Natural killer cell (primary cell): ENCODE measurements around the gene ATP5PD. TPM values are rescaled to one million over a fixed set of nuclear protein-coding genes. Genes with fewer than 3 reads are reported as not detected.

ENCODE experiments used
- ATAC-seq, 3 donors: fragments of 150-1000 bp in 2 of 3; fragments of 200-7000 bp in 1 of 3; cut with Tn5 transposase; 1 replicate in 1 of 3; 2 replicates in 2 of 3; pipeline ENCODE4 v1.10.0; 2021; ENCODE audit warnings: mild to moderate bottlenecking in 2 of 3, moderate library complexity in 2 of 3
- DNase-seq, 2 donors: peaks; one replicate each; pipeline versions ENCODE4 v3.0.0 to v3.0.0-alpha.2; 2013 to 2021; ENCODE audit warnings: mixed read lengths in 1 of 2
- H3K27ac ChIP-seq: one replicate; pipeline ENCODE4 v1.5.1; 2013; ENCODE audit warnings: mild to moderate bottlenecking, low read length
- H3K27me3 ChIP-seq: one replicate; pipeline ENCODE4 v1.6.1; 2013; ENCODE audit warnings: low read length; ENCODE audit not compliant: control insufficient read depth, insufficient read depth
- H3K36me3 ChIP-seq: one replicate; pipeline ENCODE4 v1.6.1; 2013; ENCODE audit warnings: low read length; ENCODE audit not compliant: control insufficient read depth, insufficient read depth
- H3K4me1 ChIP-seq: one replicate; pipeline ENCODE4 v1.6.1; 2013; ENCODE audit warnings: low read length; ENCODE audit not compliant: control insufficient read depth, insufficient read depth
- H3K4me3 ChIP-seq: one replicate; pipeline ENCODE4 v1.5.1; 2013; ENCODE audit warnings: low read length
- H3K9me3 ChIP-seq: one replicate; pipeline ENCODE4 v1.6.1; 2013; ENCODE audit warnings: low read length; ENCODE audit not compliant: control insufficient read depth, insufficient read depth
- H3K27ac Mint-ChIP-seq, 2 donors: one replicate each; pipeline ENCODE4 v1.8.0; 2022; ENCODE audit warnings: mild to moderate bottlenecking in 2 of 2, mixed read lengths in 2 of 2, moderate library complexity in 1 of 2
- H3K27me3 Mint-ChIP-seq, 2 donors: one replicate each; pipeline ENCODE4 v1.8.0; 2022; ENCODE audit warnings: low read depth in 2 of 2, mixed read lengths in 2 of 2
- H3K36me3 Mint-ChIP-seq: one replicate; pipeline ENCODE4 v1.8.0; 2022; ENCODE audit warnings: mixed read lengths
- H3K4me1 Mint-ChIP-seq, 2 donors: one replicate each; pipeline ENCODE4 v1.8.0; 2022; ENCODE audit warnings: mixed read lengths in 2 of 2
- H3K4me3 Mint-ChIP-seq: one replicate; pipeline ENCODE4 v1.8.0; 2022; ENCODE audit warnings: mild to moderate bottlenecking, moderate library complexity, mixed read lengths
- H3K9me3 Mint-ChIP-seq, 2 donors: one replicate each; pipeline ENCODE4 v1.8.0; 2022; ENCODE audit warnings: mixed read lengths in 2 of 2
- WGBS: methylation state at CpG from one replicate; pipeline ENCODE4 v1.1.7; 2013; ENCODE audit warnings: missing lambda C conversion rate; ENCODE audit not compliant: insufficient coverage; 5-methylcytosine and 5-hydroxymethylcytosine counted together
- intact Hi-C: fragments of 100-400 bp; cut with micrococcal nuclease; formaldehyde crosslinking; loops from one replicate; pipeline ENCODE4 v1.14.2; 2022
- total RNA-seq, 4 donors: library from RNA; stranded (reverse); fragments of 120-200 nt in 1 of 4; gene quantifications; one replicate each; pipeline versions ENCODE4 v1.2.3 to v1.2.4, GENCODE V29; 2013 to 2022
- TF ChIP-seq, protein P1 (sequence below): fragments of 200-600 bp; IDR thresholded peaks from one replicate; pipeline ENCODE4 v1.8.0; 2022; ENCODE audit warnings: antibody characterized with exemption

The ATP5PD gene
- total RNA-seq, 3 donors from 2014 or later (not counting 1 experiment from before 2014, with no cell fraction given), result 74.7 to 96.3 (median 75.2) TPM

DNA sequence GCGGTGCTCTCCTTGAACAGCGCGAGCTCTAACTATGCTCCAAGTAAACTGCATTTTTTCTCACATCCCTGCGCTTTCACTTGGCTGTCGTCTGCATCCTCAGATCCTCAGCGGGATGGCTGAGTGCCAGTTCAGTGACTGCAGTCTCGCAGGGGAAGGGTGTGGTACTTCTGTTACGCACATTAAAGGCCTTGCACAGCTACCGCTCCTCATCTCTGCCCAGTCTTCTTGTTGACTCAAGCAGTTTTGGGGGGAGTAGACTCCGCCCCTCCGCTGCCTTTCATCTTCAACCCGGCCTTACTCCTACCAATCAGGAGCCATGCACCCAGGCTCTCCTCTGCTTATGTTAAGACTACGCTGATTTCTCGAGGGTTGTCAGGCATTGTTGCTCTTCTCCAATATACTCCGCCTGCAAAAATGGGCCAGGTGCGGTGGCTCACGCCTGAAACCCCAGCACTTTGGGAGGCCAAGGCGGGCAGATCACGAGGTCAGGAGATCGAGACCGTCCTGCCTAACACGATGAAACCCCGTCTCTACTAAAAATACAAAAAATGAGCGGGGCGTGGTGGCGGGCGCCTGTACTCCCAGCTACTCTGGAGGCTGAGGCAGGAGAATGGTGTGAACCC lies 10.0 kb downstream of the ATP5PD start:
- TF ChIP-seq, protein P1, sequence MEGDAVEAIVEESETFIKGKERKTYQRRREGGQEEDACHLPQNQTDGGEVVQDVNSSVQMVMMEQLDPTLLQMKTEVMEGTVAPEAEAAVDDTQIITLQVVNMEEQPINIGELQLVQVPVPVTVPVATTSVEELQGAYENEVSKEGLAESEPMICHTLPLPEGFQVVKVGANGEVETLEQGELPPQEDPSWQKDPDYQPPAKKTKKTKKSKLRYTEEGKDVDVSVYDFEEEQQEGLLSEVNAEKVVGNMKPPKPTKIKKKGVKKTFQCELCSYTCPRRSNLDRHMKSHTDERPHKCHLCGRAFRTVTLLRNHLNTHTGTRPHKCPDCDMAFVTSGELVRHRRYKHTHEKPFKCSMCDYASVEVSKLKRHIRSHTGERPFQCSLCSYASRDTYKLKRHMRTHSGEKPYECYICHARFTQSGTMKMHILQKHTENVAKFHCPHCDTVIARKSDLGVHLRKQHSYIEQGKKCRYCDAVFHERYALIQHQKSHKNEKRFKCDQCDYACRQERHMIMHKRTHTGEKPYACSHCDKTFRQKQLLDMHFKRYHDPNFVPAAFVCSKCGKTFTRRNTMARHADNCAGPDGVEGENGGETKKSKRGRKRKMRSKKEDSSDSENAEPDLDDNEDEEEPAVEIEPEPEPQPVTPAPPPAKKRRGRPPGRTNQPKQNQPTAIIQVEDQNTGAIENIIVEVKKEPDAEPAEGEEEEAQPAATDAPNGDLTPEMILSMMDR, result no peak
- Mint-ChIP-seq H3K27me3 (peaks cover 0 to 11% of the 10 kb centered on the region in 2 donors), H3K4me1 (peaks cover 31 to 43% of the 10 kb centered on the region in 2 donors), H3K4me3 (no peak overlapping the region), H3K9me3 (no peaks in the 10 kb centered on the region), H3K27ac (no peak overlapping the region), H3K36me3 (peaks cover 16% of the 10 kb centered on the region)
- no peaks in the 10 kb centered on the region for H3K27me3 ChIP-seq
- peaks cover 21% of the 10 kb centered on the region for H3K36me3 ChIP-seq
- peaks cover 46% of the 10 kb centered on the region for H3K4me1 ChIP-seq
- peak in 2 of 3 donors; percentile 27 to 42 for ATAC-seq
- H3K4me3 ChIP-seq, result no peak overlapping the region
- H3K27ac ChIP-seq, result no peak overlapping the region
- H3K9me3 ChIP-seq, result no peaks in the 10 kb centered on the region
- peak in 1 of 2 donors; percentile 98 for DNase-seq
- 72% methylated on average over 27 of the region's 27 CpGs for WGBS
- intact Hi-C loops, result no loop called here

DNA sequence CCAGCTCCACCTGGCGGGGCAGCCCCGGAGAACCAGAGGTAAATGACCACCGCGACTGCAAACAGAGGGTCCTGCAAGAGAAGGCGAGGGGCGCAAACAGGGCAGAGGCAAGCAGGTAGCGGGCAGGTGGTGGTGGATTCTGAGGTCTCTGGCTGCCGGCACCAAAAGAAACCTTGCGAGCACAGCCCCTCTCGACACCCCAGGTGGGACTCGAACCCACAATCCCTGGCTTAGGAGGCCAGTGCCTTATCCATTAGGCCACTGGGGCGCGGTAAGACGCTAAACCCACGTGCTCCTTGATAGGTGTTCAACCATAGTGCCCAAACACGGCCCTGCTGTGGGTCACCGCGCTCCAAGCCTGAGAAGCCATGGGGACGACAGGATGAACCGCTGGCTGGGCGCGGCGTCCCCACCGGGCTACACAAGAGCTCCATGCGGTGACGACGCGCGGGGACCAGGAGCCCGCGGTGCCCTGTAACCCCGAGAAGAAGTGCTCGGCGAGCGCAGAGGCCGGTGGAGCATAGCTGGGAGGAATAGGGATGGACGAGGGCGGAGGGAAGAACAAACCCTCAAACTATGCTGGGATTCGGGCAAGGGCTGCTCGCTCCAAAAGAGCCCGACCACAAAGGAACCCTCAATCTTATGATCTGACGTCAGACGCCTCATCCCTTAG lies 12.4 kb downstream of the ATP5PD start:
- Mint-ChIP-seq H3K27ac (peak overlapping the region; percentile 96 to 98), H3K9me3 (no peaks in the 10 kb centered on the region), H3K36me3 (peaks cover 8% of the 10 kb centered on the region), H3K27me3 (peaks cover 0 to 11% of the 10 kb centered on the region in 2 donors), H3K4me1 (peaks cover 31 to 43% of the 10 kb centered on the region in 2 donors), H3K4me3 (peak overlapping the region; percentile 94)
- H3K4me3 ChIP-seq, result peak overlapping the region; percentile 83
- intact Hi-C loops, result no loop called here
- TF ChIP-seq, protein P1, result no peak
- no peaks in the 10 kb centered on the region for H3K9me3 ChIP-seq
- peak; percentile 66 to 72 (median 67) for ATAC-seq
- under 1% methylated on average over 43 of the region's 43 CpGs for WGBS
- no peaks in the 10 kb centered on the region for H3K27me3 ChIP-seq
- peaks cover 6% of the 10 kb centered on the region for H3K36me3 ChIP-seq
- peak; percentile 81 to 86 for DNase-seq
- peak overlapping the region; percentile 15 for H3K27ac ChIP-seq
- H3K4me1 ChIP-seq, result peaks cover 46% of the 10 kb centered on the region

DNA sequence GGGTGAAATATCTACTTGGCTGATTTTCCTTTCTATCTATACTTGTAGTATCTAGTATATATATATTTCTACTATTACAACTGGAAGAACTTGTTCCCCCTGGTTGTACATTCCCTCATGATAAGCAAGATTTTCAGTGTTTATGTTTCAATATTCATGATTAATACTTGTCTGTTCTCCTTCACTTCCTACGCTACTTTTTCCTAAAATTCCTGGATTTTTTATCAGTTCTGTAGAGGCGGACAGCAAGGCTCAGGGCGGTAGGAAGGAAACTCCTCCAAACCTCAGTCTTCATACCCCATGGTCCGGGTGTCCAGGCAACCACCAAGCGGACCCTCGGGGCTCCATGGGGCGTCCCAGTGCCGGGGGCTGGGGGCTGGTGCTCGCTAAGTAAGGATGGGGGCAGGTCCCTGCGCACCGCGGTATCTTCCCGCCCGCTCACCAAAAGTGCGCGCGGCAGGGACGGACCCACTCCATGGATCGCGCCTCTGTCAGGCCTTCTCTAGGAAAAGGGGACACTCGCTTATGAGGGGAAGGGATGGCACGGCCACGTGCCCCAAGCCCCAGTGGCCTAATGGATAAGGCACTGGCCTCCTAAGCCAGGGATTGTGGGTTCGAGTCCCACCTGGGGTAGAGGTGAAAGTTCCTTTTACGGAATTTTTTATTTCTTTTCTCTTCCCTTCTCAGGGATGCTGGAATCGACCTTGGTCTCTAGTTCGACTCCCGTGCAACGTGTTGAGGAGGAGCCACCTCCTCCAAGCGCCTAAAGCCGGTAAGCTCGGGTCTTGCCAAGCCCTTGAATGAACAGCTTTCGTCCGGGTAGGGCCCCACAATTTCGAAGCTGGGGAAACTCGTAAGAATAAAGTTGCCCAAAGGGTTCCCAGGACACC lies 13.2 kb downstream of the ATP5PD start:
- under 1% methylated on average over 36 of the region's 36 CpGs for WGBS
- peak; percentile 85 to 92 for DNase-seq
- Mint-ChIP-seq H3K4me1 (peaks cover 31 to 43% of the 10 kb centered on the region in 2 donors), H3K27ac (peak overlapping the region; percentile 96 to 98), H3K9me3 (no peaks in the 10 kb centered on the region), H3K36me3 (peaks cover 2% of the 10 kb centered on the region), H3K27me3 (peaks cover 0 to 11% of the 10 kb centered on the region in 2 donors), H3K4me3 (peak overlapping the region; percentile 94)
- no peaks in the 10 kb centered on the region for H3K9me3 ChIP-seq
- peaks cover 46% of the 10 kb centered on the region for H3K4me1 ChIP-seq
- peak overlapping the region; percentile 83 for H3K4me3 ChIP-seq
- H3K27me3 ChIP-seq, result no peaks in the 10 kb centered on the region
- peak; percentile 55 to 59 (median 55) for ATAC-seq
- TF ChIP-seq, protein P1, result no peak
- intact Hi-C loops, result no loop called here
- peaks cover 2% of the 10 kb centered on the region for H3K36me3 ChIP-seq
- H3K27ac ChIP-seq, result no peak overlapping the region
